AG04449 (cell line): ENCODE measurements around the gene CCL7.

Source experiments
- CTCF ChIA-PET: fragments of 350-600 bp; formaldehyde crosslinking; extraction: SDS; loops from one replicate; lab custom pipeline; 2021; ENCODE audit warnings: antibody characterized with exemption; lab: Yijun Ruan, JAX
- POLR2A ChIA-PET: fragments of 400-600, 350-600 bp; formaldehyde crosslinking; extraction: SDS; loops from one replicate; lab custom pipeline; 2020; ENCODE audit warnings: antibody characterized with exemption, inconsistent platforms; lab: Yijun Ruan, JAX
- DNase-seq: peaks from one replicate; pipeline ENCODE4 v3.0.0-alpha.2; 2010; ENCODE audit warnings: low read depth, low spot score
- H3K4me3 ChIP-seq: 2 replicates; pipeline ENCODE4 v1.5.1; 2011; ENCODE audit warnings: low read depth, mild to moderate bottlenecking, control low read depth, low read length
- CTCF ChIP-seq: IDR thresholded peaks from one replicate; pipeline ENCODE4 v1.5.1; 2011; ENCODE audit warnings: mild to moderate bottlenecking, moderate library complexity, low read length, control low read depth, inconsistent platforms; ENCODE audit not compliant: insufficient read depth; ENCODE audit errors: missing control alignments

The CCL7 gene

GRCh38 chr17:34234616-34235015 is 35.4 kb upstream of the CCL7 start:
- POLR2A ChIA-PET, result interaction anchor here (0.9 to 1.5 kb wide), 2 partner anchors 21 to 1139 kb away, joined by 3 to 4 read pairs; partner anchors contain the start of genes CCL2 and SLFN11
- CTCF ChIA-PET, result interaction anchor here (1.2 to 3.4 kb wide), 3 partner anchors 12 to 126 kb away, joined by 3 to 14 read pairs (median 4); no protein-coding TSS in a partner anchor
- no peak for DNase-seq
- H3K4me3 ChIP-seq, result no peak overlapping the region
- TF ChIP-seq CTCF, result no peak

GRCh38 chr17:34235389-34236028 is 34.5 kb upstream of the CCL7 start:
- TF ChIP-seq CTCF, result no peak
- POLR2A ChIA-PET, result interaction anchor here (0.9 to 1.5 kb wide), 3 partner anchors 17 to 1138 kb away, joined by 3 to 4 read pairs (median 4); partner anchors contain the start of genes CCL2 and SLFN11
- CTCF ChIA-PET, result interaction anchor here (0.9 to 3.4 kb wide), 4 partner anchors 13 to 125 kb away, joined by 3 to 14 read pairs (median 3); no protein-coding TSS in a partner anchor
- DNase-seq, result no peak
- no peak overlapping the region for H3K4me3 ChIP-seq

- ChIA-PET POLR2A (interaction anchor here (1.2 kb wide), 1 partner anchor 16 kb away, joined by 4 read pairs; no protein-coding TSS in a partner anchor), CTCF (interaction anchor here (0.8 to 3.4 kb wide), 3 partner anchors 13 to 124 kb away, joined by 3 to 14 read pairs (median 7); no protein-coding TSS in a partner anchor)
- H3K4me3 ChIP-seq, result no peak overlapping the region
- TF ChIP-seq CTCF, result no peak
- DNase-seq, result no peak
Observed at GRCh38 chr17:34236281-34236892, 33.6 kb upstream of the CCL7 start.

GRCh38 chr17:34237458-34237857 is 32.6 kb upstream of the CCL7 start:
- ChIA-PET POLR2A (interaction anchor here (1.4 kb wide), 1 partner anchor 15 kb away, joined by 5 read pairs; no protein-coding TSS in a partner anchor), CTCF (interaction anchor here (1.5 to 3.1 kb wide), 2 partner anchors 37 to 124 kb away, joined by 7 to 23 read pairs; partner anchors contain the start of gene CCL1)
- DNase-seq, result no peak

GRCh38 chr17:34241062-34241461 is 29.0 kb upstream of the CCL7 start:
- no peak for DNase-seq
- ChIA-PET POLR2A (no interaction called here), CTCF (interaction anchor here (1.4 to 1.8 kb wide), 2 partner anchors 65 to 120 kb away, joined by 4 to 6 read pairs; no protein-coding TSS in a partner anchor)
- no peak overlapping the region for H3K4me3 ChIP-seq
- no peak for TF ChIP-seq CTCF

More at GRCh38 chr17:34237458-34237857, 32.6 kb upstream of the CCL7 start:
- H3K4me3 ChIP-seq, result no peak overlapping the region
- TF ChIP-seq CTCF, result no peak
